Measurements from ENCODE around the gene CNN1.

CNN1 gene

DNA sequence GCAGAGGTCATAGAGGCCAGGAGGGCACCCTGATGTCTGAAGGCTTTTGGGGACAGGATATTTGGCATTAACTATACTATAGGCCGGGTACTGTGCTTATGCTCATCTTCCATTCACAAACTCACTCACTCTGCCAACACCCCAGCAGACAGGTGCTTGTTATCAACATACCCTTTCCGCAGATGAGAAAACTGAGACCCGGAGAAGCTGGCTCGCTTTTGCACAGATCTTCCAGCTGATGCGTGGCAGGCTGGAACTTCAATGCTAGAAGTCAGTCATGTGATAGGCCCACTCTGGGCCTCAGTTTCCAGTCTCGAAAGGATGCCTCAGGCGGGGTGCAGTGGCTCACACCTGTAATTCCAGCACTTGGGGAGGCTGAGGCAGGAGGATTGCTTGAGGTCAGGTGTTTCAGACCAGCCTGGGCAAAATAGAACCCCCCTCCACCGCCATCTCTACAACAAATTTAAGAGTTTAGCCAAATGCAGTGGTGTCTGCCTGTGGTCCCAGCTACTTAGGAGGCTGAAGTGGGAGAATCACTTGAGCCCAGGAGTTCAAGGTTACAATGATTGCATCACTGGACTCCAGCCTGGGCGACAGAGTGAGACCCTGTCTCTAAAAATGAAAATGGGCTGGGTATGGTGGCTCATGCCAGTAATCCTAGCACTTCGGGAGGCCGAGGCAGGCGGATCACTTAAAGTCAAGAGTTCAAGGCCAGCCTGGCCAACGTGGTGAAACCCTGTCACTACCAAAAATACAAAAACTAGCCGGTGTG, 9.5 kb downstream of the CNN1 start:
- no peak for DNase-seq (ENCODE audit: insufficient read length, low spot score)
- no peak for FAIRE-seq
- TF ChIP-seq SPI1 (IDR thresholded peaks at IDR 0.05; ENCODE audit: low read depth, low read length) (no peak), TAF1 (IDR thresholded peaks at IDR 0.05; ENCODE audit: low read depth, low read length) (no peak), POLR2AphosphoS5 (IDR thresholded peaks at IDR 0.05; ENCODE audit: low read depth, low read length) (no peak)

GRCh38 chr19:11549386-11549953, 10.8 kb downstream of the CNN1 start:
- no peak for DNase-seq (ENCODE audit: insufficient read length, low spot score)
- no peak for TF ChIP-seq POLR2A (IDR thresholded peaks at IDR 0.05; ENCODE audit: low read depth, low read length)
- TF ChIP-seq PAX5 (IDR thresholded peaks at IDR 0.05; ENCODE audit: insufficient read depth, low read length, severe bottlenecking): no peak
- TF ChIP-seq POU2F2 (IDR thresholded peaks at IDR 0.05; ENCODE audit: low read depth, low read length): no peak
- TF ChIP-seq POLR2AphosphoS5 (IDR thresholded peaks at IDR 0.05; ENCODE audit: low read depth, low read length): no peak
- no peak for TF ChIP-seq TAF1 (IDR thresholded peaks at IDR 0.05; ENCODE audit: low read depth, low read length)
- TF ChIP-seq SPI1 (IDR thresholded peaks at IDR 0.05; ENCODE audit: low read depth, low read length): no peak
- FAIRE-seq: no peak

- FAIRE-seq: no peak
- DNase-seq (ENCODE audit: insufficient read length, low spot score): no peak
- no peak for TF ChIP-seq POLR2AphosphoS5 (IDR thresholded peaks at IDR 0.05; ENCODE audit: low read depth, low read length)
- TF ChIP-seq POU2F2 (IDR thresholded peaks at IDR 0.05; ENCODE audit: low read depth, low read length): no peak
- TF ChIP-seq PAX5 (IDR thresholded peaks at IDR 0.05; ENCODE audit: insufficient read depth, low read length, severe bottlenecking): no peak
- no peak for TF ChIP-seq TAF1 (IDR thresholded peaks at IDR 0.05; ENCODE audit: low read depth, low read length)
- TF ChIP-seq SPI1 (IDR thresholded peaks at IDR 0.05; ENCODE audit: low read depth, low read length): no peak
- no peak for TF ChIP-seq POLR2A (IDR thresholded peaks at IDR 0.05; ENCODE audit: low read depth, low read length)
These were observed 11.6 kb downstream of the CNN1 start for GRCh38 chr19:11550265-11550664.

- DNase-seq (ENCODE audit: insufficient read length, low spot score) (no peak), FAIRE-seq (no peak)
- TF ChIP-seq PAX5 (IDR thresholded peaks at IDR 0.05; ENCODE audit: insufficient read depth, low read length, severe bottlenecking): no peak
These were observed 13.1 kb downstream of the CNN1 start for GRCh38 chr19:11551603-11552235.

DNA sequence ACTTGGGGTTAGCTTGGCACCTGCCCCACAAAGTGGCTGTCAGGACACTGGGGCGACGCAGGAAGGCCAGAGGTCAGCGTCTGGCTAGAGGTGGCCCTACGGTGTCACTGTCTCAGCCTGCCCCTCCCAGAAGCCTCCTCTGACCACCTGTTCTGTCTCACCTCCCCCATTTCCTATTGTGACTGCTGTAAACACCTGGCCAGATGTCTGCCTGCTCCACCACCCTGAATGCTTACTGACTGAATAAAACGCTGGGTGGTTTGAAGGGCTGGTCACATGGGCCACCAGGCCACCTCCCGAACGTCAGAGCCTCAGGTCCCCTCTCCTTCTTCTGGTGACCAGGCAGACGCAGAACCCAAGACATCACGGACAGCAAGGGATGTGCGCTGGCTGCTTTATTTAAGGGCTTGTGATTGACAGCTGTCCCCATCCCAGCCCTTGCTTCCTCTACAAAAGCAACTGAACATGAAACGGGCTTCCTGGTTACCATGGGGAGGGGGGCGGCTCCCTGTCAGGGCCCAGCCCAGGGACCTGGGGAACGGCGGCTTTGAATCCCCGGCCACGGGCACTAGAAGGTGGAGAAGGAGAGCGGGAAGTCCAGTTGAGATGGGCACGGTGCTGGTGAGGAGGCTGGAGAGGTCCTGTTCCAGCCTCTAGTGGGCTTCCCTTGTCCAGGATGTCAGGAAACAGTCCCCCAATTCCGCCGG, 14.2 kb downstream of the CNN1 start:
- FAIRE-seq (no peak), DNase-seq (ENCODE audit: insufficient read length, low spot score) (no peak)
- TF ChIP-seq POLR2A (IDR thresholded peaks at IDR 0.05; ENCODE audit: low read depth, low read length) (no peak), PAX5 (IDR thresholded peaks at IDR 0.05; ENCODE audit: insufficient read depth, low read length, severe bottlenecking) (no peak), POLR2AphosphoS5 (IDR thresholded peaks at IDR 0.05; ENCODE audit: low read depth, low read length) (no peak), POU2F2 (IDR thresholded peaks at IDR 0.05; ENCODE audit: low read depth, low read length) (no peak)

DNA sequence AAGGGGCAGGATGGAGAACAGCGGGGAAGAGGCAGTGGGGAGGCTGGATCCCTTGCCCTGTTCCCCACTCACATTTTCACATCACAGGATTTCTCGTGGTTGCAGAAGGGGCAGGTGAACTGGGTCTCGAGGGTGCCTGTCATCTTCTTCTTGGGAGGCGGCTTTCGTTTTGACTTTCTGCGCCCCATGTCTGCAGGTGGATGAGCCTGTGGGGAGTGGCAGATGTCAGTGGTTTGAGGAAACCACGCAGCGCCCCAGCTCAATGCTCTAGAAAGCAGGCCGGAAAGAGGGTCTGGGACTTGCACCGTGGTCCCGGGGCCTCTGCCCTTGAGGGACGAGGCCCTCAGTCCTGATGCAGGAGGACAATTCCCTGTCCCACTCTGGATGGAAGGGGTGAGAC, 15.5 kb downstream of the CNN1 start:
- DNase-seq (ENCODE audit: insufficient read length, low spot score) (no peak), FAIRE-seq (peak; percentile 78)
- 0 out of 2 replicates have a peak, but pooled peaks have one; percentile 18 for TF ChIP-seq POU2F2 (IDR thresholded peaks at IDR 0.05; ENCODE audit: low read depth, low read length)
- TF ChIP-seq PAX5 (IDR thresholded peaks at IDR 0.05; ENCODE audit: insufficient read depth, low read length, severe bottlenecking): no peak
- TF ChIP-seq TAF1 (IDR thresholded peaks at IDR 0.05; ENCODE audit: low read depth, low read length): no peak
- no peak for TF ChIP-seq SPI1 (IDR thresholded peaks at IDR 0.05; ENCODE audit: low read depth, low read length)
- no peak for TF ChIP-seq POLR2AphosphoS5 (IDR thresholded peaks at IDR 0.05; ENCODE audit: low read depth, low read length)

DNA sequence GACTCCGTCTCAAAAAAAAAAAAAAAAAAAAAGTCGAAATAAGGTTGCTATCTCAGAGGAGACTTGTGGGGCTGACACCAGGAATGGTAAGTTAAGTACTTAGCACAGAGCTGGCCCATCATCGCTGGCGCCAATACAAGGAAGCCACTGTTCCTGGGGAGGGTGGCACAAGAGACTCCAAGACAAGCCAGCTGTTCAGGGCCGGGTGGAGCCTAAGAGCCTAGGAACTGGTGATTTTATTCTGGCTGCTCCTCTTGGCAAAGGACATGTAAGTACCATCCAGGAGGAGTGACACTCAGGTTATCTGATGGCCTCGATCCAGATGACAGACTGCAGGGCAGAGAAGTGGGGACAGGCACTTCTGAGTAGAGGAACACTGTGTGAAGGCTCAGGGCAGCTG, 16.6 kb downstream of the CNN1 start:
- FAIRE-seq: no peak
- TF ChIP-seq POU2F2 (IDR thresholded peaks at IDR 0.05; ENCODE audit: low read depth, low read length): no peak
- TF ChIP-seq TAF1 (IDR thresholded peaks at IDR 0.05; ENCODE audit: low read depth, low read length): no peak
- TF ChIP-seq SPI1 (IDR thresholded peaks at IDR 0.05; ENCODE audit: low read depth, low read length): no peak
- TF ChIP-seq PAX5 (IDR thresholded peaks at IDR 0.05; ENCODE audit: insufficient read depth, low read length, severe bottlenecking): no peak
- no peak for TF ChIP-seq POLR2AphosphoS5 (IDR thresholded peaks at IDR 0.05; ENCODE audit: low read depth, low read length)
- TF ChIP-seq POLR2A (IDR thresholded peaks at IDR 0.05; ENCODE audit: low read depth, low read length): no peak
- DNase-seq (ENCODE audit: insufficient read length, low spot score): no peak

DNA sequence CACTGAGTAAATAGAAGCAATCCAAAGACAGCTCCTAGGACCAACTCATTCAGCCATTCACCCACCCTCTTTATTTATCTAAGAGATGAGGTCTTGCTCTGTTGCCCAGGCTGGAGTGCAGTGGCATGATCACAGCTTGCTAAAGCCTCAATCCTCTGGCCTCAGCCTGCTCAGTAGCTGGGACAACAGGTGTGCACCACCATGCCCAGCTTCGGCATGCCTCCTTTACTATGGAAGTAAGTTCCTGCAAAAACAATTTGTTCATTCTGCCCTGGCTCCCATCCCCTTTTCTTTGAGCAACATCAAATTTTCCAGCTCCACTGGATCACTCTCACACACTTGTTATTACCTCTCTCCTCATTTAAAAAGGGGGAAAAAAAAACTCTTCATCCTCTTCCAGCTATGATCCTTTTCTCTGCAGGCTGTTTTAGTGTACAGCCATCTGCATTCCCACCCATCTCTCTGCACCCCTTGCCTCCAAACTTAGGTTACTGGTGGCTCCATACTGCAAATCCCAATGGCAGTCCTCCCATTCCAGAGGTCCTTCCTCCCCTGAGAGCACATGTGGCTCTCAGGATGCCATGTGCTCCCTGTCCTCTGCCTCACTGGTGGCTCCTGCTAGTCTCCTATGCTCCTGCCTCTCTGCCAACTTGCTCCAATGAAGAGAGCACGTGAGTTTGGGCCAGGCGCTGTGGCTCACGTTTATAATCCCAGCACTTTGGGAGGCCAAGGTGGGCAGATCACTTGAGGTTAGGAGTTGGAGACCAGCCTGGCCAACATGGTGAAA, 18.2 kb downstream of the CNN1 start:
- TF ChIP-seq POU2F2 (IDR thresholded peaks at IDR 0.05; ENCODE audit: low read depth, low read length) (no peak), PAX5 (IDR thresholded peaks at IDR 0.05; ENCODE audit: insufficient read depth, low read length, severe bottlenecking) (no peak), POLR2AphosphoS5 (IDR thresholded peaks at IDR 0.05; ENCODE audit: low read depth, low read length) (no peak), POLR2A (IDR thresholded peaks at IDR 0.05; ENCODE audit: low read depth, low read length) (no peak)
- DNase-seq (ENCODE audit: insufficient read length, low spot score) (no peak), FAIRE-seq (no peak)
